ENCODE data around the gene ACTR1A. TPM values are rescaled to one million over a fixed set of nuclear protein-coding genes. Genes with fewer than 3 reads are reported as not detected.

ACTR1A gene
- total RNA-seq, 1 donor from 2014 or later: 123 TPM

DNA sequence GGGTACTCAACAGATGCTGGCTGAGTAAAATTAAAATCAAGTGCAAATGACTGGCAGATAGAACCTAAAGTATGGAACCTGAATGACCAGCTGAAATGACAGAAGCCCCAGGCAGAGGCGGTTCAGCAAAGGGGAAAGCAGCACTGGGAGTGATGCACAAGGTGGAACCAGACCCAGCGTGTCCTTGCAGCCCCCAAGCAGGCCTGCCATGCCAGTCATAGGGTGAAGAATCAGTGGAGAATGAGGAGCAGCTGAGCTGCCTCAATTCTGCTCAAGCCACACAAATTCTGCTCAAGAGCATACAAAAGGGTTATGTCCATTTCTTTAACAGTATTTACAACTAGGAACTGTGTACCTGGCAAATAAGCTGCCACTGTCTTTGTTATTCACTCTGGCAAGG is 8.7 kb downstream of the ACTR1A start:
- no peak for DNase-seq (ENCODE audit: low spot score)
- intact Hi-C loops (cut with DNase I): no loop called here

- intact Hi-C loops (cut with DNase I): no loop called here
- no peak for DNase-seq (ENCODE audit: low spot score)
These were observed 9.5 kb downstream of the ACTR1A start for GRCh38 chr10:102492983-102493382.

DNA sequence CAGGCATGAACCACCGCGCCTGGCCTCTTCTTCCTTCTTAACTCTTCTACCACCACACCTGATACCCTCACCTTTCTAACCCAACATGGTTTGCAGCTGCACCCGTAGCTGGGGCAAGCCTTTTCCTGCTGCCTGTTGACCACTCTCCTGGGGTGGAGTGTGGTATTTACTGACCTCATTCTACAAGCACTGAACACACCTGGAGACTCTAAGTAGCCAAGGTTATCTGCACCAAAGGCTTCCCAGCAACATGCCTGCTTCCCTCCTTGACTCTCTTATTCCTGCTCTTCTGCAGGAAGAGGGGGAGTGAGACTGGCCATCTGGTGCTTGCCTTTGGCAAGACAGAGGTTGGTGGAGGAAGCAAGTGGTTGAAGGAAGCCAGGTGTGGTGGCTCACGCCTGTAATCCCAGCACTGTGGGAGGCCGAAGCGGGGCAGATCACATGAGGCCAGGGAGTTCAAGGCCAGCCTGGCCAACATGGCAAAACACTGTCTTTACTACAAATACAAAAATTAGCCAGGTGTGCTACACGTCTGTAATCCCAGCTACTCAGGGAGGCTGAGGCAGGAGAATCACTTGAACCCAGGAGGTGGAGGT is 10.1 kb downstream of the ACTR1A start:
- intact Hi-C loops (cut with DNase I): no loop called here
- DNase-seq (ENCODE audit: low spot score): no peak

DNA sequence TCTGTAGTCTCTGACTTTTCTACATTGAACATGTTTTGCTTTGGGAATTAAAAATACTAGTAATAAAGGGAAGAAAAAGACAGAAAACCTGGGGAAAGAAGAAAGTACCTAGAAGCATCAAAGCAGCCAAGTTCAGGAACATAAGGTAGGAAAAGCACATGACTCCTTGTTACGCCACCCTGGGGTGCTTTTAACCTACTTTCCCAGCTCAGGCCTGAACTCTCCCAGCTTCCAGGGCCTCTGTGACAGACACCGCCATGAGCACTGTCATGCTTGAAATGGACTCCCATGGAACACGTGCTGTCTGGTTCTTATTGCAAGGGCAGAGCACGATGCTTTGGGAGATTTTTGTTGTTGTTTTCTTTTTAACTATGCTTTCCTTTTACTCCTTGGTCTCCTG is 11.4 kb downstream of the ACTR1A start:
- no peak for DNase-seq (ENCODE audit: low spot score)
- intact Hi-C loops (cut with DNase I): no loop called here

DNA sequence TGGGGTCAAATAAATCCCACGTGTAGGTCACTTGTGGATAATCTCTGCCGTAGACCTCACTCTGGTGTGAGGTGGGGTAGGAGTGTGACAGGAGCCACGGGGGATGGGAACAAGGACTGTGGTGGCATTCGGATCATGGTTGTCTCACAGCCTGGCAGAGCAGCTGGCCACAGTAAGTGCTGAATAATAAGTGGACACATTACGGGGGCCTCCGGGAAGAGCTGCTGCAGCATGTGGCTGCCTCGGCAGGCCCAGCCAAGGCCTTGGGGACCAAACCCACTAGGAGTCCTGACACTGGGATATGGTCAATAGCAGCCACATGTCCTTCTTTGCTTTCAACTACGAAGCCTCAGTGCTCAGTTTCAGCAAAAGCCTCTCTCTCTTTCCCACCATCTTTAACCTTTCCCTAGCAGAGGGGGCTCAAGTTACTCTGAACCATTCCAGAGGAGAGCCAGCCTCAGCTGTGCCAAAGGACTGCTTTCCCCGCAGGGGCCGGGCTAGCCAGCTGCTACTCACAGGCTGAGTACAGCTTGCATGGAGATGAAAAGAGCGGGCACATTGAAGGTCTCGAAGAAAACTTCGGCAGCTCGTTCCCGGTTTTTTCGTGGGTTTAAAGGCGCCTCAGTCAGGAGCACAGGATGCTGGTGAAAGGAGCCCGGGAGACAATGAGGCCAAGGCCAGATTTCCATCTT is 17.3 kb downstream of the ACTR1A start:
- no peak for DNase-seq (ENCODE audit: low spot score)
- intact Hi-C loops (cut with DNase I): no loop called here

- DNase-seq (ENCODE audit: low spot score): no peak
- intact Hi-C loops (cut with DNase I): no loop called here
These were observed 18.5 kb downstream of the ACTR1A start for GRCh38 chr10:102484021-102484420.

- intact Hi-C loops (cut with DNase I): no loop called here
- DNase-seq (ENCODE audit: low spot score): no peak
These were observed 22.1 kb downstream of the ACTR1A start for GRCh38 chr10:102480396-102480795.

GRCh38 chr10:102479651-102480050 is 22.9 kb downstream of the ACTR1A start:
- intact Hi-C loops (cut with DNase I): loop anchor here (5.0 kb wide), 1 partner anchor 82 kb away; the partner anchor contains the start of gene NFKB2
- DNase-seq (ENCODE audit: low spot score): no peak

- DNase-seq (ENCODE audit: low spot score): no peak
- intact Hi-C loops (cut with DNase I): loop anchor here (5.0 kb wide), 1 partner anchor 79 kb away; the partner anchor contains the start of gene NFKB2
These were observed 25.9 kb downstream of the ACTR1A start for GRCh38 chr10:102476466-102477141.

- intact Hi-C loops (cut with DNase I): loop anchor here (5.0 kb wide), 1 partner anchor 78 kb away; the partner anchor contains the start of gene NFKB2
These were observed 27.0 kb downstream of the ACTR1A start for GRCh38 chr10:102475451-102476040.

DNA sequence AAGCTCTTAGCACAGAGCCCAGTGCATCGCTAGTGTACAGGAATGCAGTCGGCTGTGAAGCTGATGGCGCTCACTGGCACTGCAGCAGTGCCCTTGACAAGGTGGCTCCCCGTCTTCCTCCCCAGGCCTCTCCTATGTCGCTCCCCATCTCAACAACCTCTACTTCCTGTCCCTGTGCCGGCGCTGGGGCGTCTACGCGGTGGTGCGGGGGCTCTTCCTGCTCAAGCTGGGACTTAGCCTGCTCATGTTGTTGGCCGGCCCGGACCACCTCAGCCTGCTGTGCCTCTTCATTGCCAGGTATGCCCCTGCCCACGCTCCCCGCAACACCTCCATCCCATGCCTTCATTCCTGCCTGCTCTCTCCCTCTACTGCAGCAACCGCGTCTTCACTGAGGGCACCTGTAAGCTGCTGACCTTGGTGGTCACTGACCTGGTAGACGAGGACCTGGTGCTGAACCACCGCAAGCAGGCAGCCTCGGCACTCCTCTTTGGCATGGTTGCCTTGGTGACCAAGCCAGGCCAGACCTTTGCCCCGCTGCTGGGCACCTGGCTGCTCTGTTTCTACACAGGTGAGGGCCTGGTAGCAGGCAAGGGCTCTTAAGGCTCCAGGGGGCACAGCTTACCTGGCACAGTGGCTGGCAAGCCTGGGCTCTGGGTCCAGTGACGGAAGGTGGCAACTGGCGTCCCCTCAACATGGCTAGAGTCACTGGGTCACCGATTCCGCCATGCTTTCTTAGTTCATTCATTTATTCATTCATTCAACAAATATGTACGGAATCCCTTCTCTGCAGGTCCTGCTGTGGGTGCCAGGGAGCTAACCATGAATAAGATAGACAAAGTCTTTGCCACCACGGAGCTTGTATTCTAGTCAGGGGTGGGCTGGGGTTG is 28.8 kb downstream of the ACTR1A start:
- intact Hi-C loops (cut with DNase I): no loop called here
- DNase-seq (ENCODE audit: low spot score): no peak

More at GRCh38 chr10:102475451-102476040, 27.0 kb downstream of the ACTR1A start:
- DNase-seq (ENCODE audit: low spot score): no peak

GRCh38 chr10:102470579-102471546 is 31.6 kb downstream of the ACTR1A start:
- intact Hi-C loops (cut with DNase I): no loop called here
- no peak for DNase-seq (ENCODE audit: low spot score)

DNA sequence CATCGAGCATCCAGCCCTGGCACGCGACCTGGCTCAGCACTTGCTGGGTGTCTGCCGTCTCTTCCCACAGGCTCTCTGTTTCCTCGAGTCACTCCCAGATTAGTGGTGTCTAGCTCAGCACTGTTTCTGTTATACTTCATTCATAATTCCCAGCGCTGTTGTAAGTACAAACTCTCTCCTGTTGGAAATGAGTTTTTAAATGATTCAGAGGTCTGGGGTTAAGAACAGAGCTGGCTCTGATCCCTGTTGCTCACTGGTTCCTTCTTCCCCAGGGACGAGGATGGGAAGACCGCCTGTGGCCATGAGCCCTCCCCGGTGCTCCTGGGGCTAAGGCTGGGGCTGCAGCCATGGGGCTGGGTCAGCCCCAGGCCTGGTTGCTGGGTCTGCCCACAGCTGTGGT is 33.8 kb downstream of the ACTR1A start:
- DNase-seq (ENCODE audit: low spot score): no peak

DNA sequence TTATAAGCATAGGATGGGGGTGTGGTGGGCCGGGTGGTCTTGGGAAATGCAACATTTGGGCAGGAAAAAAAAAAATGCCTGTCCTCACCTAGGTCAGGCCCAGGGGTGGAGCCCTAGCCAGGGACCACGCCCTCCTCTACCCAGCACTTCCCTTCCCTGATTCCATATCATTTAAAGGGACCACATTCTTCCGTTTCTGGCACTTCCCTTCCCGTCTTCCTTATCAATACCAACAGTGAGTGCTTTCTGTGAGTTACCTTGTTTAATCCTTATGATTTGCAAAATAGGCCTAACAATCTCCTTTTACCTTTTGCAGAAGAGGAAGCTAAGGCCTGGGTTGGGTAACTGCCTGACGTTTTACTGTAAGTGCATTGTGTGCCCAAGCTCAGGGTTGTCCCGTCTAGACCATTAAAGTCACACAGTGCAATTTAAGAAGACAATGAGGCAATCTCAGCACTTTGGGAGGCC is 34.5 kb downstream of the ACTR1A start:
- DNase-seq (ENCODE audit: low spot score): no peak
- intact Hi-C loops (cut with DNase I): no loop called here

More for the DNA sequence above, 33.8 kb downstream of the ACTR1A start:
- intact Hi-C loops (cut with DNase I): no loop called here

GRCh38 chr10:102467318-102467717 is 35.2 kb downstream of the ACTR1A start:
- no peak for DNase-seq (ENCODE audit: low spot score)
- intact Hi-C loops (cut with DNase I): no loop called here

- intact Hi-C loops (cut with DNase I): no loop called here
- DNase-seq (ENCODE audit: low spot score): no peak
These were observed 37.0 kb downstream of the ACTR1A start for GRCh38 chr10:102465466-102465865.

- intact Hi-C loops (cut with DNase I): loop anchor here (2.0 kb wide), 1 partner anchor 31 kb away; the partner anchor contains the start of gene CUEDC2
- no peak for DNase-seq (ENCODE audit: low spot score)
These were observed 38.5 kb downstream of the ACTR1A start for GRCh38 chr10:102463983-102464382.

DNA sequence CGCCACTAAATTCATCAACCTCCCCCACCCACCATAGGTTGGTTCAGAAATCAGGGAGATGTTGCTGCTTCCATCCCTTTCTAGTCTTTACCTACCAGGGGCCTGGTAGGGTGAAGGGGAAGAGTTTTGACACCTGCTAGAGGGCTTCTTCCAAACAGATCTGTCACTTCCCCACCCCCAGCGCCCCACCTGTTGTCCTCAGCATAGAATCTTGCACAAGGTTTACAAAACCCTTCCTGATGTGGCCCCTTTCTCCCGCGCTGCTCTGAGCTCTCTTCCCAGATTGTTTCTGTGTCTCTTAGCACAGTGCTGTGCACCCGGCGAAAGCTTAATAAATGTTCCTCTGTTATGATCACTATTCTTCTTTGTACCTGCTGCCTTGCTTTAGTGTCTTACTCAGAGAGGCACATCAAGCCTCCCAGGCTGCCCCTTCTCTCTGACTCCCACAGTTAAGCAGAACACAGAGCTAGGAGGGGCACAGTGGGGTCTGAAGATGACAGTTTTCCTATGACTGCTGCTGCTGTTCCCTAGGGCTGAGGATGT is 39.9 kb downstream of the ACTR1A start:
- intact Hi-C loops (cut with DNase I): loop anchor here (2.0 kb wide), 1 partner anchor 30 kb away; the partner anchor contains the start of gene CUEDC2
- DNase-seq (ENCODE audit: low spot score): no peak

Data from cardiac septum (tissue), 1 donor.